SW 1271 (cell line): ENCODE measurements around the gene PCBP3.
"Not testable (repeated sequence)": the region's sequence is repeated elsewhere in the genome, so short reads cannot be mapped to it uniquely, and the experiment has no call there.

Source experiments
- DNase-seq, 2 experiments: peaks; one replicate each; lab custom pipeline; 2025; lab: John Stamatoyannopoulos, UW

The PCBP3 gene

GRCh38 chr21:45613396-45613795 is 30.1 kb upstream of the PCBP3 start:
- no peak for DNase-seq

GRCh38 chr21:45613881-45614280 is 29.6 kb upstream of the PCBP3 start:
- no peak for DNase-seq

- DNase-seq = no peak
Measured at GRCh38 chr21:45615145-45615711, 28.3 kb upstream of the PCBP3 start.

GRCh38 chr21:45617021-45617921 is 26.3 kb upstream of the PCBP3 start:
- no peak for DNase-seq

- no peak for DNase-seq
Measured at GRCh38 chr21:45618287-45618686, 25.2 kb upstream of the PCBP3 start.

- DNase-seq = no peak
Measured at GRCh38 chr21:45618846-45619485, 24.6 kb upstream of the PCBP3 start.

- no peak for DNase-seq
Measured at GRCh38 chr21:45620201-45620923, 23.2 kb upstream of the PCBP3 start.

- DNase-seq = not testable (repeated sequence)
Measured at GRCh38 chr21:45621435-45622331, 21.8 kb upstream of the PCBP3 start.

GRCh38 chr21:45622416-45623097 is 21.0 kb upstream of the PCBP3 start:
- no peak for DNase-seq

GRCh38 chr21:45623436-45623835 is 20.1 kb upstream of the PCBP3 start:
- no peak for DNase-seq

GRCh38 chr21:45626127-45626526 is 17.4 kb upstream of the PCBP3 start:
- not testable (repeated sequence) for DNase-seq

- DNase-seq = no peak
Measured at GRCh38 chr21:45629046-45629981, 14.2 kb upstream of the PCBP3 start.

GRCh38 chr21:45630066-45630694 is 13.3 kb upstream of the PCBP3 start:
- DNase-seq = no peak

- DNase-seq = no peak
Measured at GRCh38 chr21:45630876-45631275, 12.6 kb upstream of the PCBP3 start.

- no peak for DNase-seq
Measured at GRCh38 chr21:45631540-45631939, 12.0 kb upstream of the PCBP3 start.

- DNase-seq = no peak
Measured at GRCh38 chr21:45632160-45632559, 11.4 kb upstream of the PCBP3 start.

GRCh38 chr21:45632637-45633251 is 10.8 kb upstream of the PCBP3 start:
- no peak for DNase-seq

GRCh38 chr21:45634511-45635183 is 8.9 kb upstream of the PCBP3 start:
- DNase-seq = no peak
